Kidney glomerular epithelial cell (primary cell): ENCODE measurements around the gene PPP2R1B.
A peak's percentile ranks its signal among the peaks of the same experiment; 100 is the strongest.
"Not testable (repeated sequence)": the region's sequence is repeated elsewhere in the genome, so short reads cannot be mapped to it uniquely, and the experiment has no call there.

Source experiments
- DNase-seq: peaks from one replicate; lab custom pipeline; 2025; lab: John Stamatoyannopoulos, UW

PPP2R1B gene

GRCh38 chr11:111782109-111782741 lies 16.0 kb upstream of the PPP2R1B start:
- no peak for DNase-seq

GRCh38 chr11:111779118-111779517 lies 12.9 kb upstream of the PPP2R1B start:
- no peak for DNase-seq

DNA sequence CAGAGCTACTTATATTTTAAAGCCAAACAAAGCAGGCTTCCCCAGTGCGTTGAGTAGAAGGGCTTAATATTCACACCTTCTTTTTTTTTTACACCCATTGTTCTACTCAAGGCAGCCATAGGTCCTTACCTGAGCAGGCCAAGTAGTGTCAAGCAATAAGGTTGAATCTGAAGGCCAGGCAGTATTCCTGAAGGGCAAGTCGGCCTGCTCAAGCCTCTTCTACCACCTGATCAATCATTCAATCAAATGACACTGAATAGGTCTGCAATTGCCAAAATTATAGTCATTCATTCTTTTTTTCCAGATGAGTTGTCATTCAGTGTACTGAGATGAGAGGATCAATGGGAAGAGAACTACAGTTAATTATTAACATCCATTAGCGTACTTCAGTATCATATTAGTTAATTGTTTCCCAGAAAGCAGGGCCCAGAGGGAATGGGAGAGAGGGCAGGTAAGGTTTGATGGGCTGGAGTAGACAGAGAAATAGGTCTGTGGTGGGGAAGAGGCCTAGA lies 11.9 kb upstream of the PPP2R1B start:
- no peak for DNase-seq

DNA sequence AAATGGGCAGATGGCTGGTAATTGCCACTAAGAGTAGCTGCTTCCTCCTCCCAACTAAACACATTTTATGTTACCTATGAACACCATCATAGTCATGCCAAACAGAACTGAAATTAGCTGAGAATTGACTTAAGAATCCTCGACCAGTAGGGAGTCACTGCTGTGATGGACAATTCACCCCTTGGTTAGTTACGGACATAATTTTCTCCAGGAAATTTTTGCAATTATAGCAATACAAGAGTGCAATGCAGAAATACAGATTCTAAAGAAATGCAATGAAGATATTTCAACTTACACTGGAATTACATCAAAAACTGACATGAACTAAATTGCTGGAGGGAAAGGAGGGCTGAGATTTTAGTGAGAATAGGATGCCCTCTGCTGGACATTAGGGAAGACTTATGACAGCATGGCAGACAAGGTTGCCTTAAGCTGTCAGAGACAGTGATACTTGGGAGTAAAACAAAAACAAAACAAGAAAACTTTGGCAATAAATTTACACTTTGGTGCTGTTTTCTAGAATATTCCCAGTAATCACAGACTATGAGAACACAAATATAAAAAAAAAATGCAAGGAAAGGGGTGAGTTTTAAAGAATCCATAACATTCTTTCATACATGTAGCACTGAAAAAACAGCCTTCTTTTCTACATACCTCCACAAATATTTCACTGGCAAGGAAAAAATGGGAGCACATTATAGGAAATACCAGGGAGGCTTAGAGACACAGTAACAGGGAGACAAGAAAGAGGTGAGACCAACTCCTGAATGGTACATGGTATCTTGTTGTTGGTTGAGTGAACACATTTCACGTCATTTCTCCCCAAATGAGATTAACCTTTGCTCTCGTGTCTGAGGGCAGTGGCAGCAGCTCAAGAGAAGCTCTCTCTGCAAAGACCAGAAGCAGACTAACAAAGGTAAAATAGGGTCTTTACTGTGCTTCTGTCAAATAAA lies 11.2 kb upstream of the PPP2R1B start:
- peak; percentile 64 for DNase-seq

DNA sequence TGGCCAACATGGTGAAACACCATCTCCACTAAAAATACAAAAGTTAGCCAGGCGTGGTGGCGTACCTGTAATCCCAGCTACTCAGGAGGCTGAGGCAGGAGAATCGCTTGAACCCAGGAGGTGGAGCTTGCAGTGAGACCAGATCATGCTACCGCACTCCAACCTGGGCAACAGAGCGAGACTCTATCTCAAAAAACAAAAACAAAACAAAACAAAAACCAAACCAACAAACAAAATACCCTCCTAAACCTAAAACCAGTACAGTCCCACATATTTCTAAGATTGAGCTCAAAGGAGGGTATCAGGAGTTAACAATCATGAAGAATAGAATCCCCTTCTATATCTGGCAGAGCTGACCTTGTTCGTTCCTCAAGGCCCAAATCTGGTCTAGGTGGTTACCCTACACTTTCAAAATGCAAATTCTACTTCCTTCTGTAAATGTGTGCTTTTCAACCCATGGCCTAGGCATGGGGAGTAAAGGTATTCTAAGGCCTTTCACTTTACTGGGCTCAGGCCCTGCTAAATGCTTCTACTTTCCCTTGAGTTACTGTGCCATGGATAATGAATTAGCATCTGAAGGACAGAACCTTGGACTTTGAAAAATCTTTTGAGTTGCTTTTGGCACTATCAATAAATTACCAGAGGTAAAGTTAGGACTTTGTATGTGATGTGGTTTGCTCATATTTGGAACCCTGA lies 10.4 kb upstream of the PPP2R1B start:
- DNase-seq = no peak

DNA sequence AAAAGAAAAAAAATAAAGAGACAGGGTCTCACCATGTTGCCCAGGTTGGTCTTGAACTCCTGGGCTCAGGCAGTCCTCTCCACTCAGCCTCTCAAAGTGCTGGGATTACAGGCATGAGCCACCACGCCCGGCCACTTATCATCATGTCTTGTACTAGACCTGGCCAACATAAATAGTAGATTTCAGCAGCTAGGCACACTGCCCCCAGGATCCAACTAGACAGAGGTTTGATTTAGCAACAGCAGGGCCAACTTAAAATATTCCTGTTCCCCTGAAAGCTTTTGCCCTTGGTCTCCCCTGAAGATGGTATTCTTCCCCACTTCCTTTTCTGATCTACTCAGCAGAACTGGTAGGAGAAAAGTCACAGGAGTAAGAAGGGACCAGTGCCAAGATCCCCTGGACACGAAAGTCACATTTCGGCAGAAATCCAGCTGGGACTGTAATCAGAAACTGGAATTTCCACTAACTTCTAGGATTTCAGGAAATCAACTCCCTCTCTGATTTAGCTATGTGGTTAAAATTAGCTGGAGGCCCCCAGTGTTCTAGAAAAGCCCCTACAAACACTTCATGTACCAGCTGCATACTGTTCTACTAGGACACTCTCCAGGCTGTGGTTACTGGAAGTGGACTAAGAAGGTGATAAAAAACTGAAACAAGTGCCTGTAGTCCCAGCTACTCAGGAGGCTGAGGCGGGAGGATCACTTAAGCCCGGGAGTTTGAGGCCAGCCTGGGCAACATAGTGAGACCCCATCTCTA lies 8.9 kb upstream of the PPP2R1B start:
- no peak for DNase-seq

GRCh38 chr11:111772535-111772934 lies 6.3 kb upstream of the PPP2R1B start:
- no peak for DNase-seq

DNA sequence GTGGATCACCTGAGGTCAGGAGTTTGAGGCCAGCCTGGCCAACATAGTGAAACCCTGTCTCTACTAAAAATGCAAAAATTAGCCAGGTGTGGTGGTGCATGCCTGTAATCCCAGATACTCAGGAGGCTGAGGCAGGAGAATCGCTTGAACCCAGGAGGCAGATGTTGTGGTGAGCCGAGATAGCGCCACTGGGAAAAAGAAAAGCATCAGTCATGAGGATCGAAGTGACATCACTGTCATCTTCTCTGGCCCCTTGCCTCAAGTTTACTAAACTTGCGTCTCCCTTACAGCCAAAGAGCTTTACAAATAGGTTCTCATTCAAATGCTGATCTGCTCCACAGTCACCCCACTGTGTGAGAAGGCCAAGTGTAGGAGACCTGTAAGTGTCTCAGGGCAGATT lies 5.0 kb upstream of the PPP2R1B start:
- DNase-seq = not testable (repeated sequence)

DNA sequence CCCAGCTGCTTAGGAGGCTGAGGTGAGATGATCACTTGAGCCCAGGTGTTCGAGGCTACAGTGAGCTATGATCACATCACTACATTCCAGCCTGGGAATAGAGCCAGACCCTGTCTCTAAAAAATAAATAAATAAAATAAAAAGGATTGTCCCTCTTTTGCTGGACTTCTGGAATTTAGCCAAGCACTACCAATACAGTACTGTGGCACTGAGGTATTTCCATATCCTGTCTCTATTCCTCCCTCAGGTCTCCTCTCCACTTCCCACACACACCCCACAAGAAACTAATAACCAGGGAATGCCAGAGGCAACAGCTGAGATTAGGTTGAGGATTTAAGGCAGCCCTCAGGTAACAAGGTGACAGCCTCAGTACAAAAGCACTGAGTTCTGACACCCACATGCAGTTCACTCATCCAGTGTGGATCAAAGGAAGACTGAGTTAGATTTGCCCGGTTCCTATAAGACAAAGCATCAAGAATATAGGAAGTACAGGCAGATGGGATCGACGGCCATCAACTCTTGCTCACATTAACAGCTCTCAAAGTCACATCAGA lies 4.5 kb upstream of the PPP2R1B start:
- no peak for DNase-seq

DNA sequence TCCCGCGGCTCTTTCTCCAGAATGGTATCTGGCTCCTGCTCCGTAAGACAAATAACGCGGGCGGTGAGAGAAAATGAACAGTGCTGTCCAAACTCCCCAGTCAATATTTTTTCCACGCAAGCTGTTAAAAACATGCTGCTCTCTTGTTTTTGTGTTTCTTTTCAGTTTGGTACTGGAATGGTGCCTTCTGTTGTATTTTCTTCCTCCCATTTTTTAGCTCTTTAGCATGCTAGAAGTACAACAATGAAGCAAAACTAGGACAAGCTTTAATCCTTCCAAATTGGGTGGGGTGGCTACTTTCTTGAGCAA lies 599 bp upstream of the PPP2R1B start:
- DNase-seq = no peak

DNA sequence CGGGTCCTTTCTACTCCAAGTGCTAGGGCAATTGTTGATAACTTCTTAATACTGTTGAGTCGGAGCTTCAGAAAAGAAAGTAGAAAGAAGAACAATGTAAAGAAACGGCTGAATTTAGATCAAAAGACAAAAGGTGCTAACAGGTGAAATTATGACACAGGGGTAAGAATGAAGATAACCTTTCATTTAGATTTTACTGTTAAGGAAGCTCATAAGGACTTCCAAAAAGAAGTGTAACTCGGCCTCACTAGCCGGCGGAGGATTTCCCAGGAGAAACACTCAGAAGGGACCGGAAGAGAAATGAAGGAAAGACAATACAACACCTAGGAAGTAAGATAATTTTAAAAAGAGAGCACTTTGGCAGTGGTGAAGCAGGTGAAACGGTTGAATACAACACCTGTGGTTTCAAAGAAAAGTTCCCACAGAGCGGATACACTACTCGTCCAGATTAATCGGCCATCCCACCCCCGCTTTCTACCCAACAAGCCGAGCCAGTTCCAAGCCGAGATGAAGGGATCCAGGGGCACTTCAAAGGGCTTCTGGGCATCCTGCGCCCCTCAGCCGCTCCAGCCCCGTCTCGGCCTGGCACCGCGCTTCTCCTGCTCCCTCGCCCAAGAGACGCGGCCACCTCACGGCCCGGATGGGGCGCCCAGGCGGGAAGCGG lies 737 bp downstream of the PPP2R1B start:
- peak; percentile 32 for DNase-seq

GRCh38 chr11:111764621-111765020 lies 1.6 kb downstream of the PPP2R1B start:
- no peak for DNase-seq

GRCh38 chr11:111762981-111763643 lies 3.1 kb downstream of the PPP2R1B start:
- no peak for DNase-seq

DNA sequence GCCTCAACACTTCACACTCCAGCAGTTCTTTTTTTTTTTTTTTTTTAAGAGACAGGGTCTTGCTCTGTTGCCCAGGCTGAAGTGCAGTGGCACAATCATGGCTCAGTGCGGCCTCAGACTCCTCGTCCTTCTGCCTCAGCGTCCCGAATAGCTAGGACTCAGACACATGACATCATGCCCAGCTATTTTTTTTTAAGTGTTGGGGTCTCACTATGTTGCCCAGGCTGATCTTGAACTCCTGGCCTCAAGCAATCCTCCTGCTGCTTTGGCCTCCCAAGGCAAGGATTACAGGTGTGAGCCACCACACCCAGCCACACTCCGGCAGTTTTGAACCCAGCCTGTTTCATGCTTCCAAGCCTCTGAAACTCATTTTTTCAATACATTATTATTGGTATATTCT lies 3.7 kb downstream of the PPP2R1B start:
- DNase-seq = no peak

DNA sequence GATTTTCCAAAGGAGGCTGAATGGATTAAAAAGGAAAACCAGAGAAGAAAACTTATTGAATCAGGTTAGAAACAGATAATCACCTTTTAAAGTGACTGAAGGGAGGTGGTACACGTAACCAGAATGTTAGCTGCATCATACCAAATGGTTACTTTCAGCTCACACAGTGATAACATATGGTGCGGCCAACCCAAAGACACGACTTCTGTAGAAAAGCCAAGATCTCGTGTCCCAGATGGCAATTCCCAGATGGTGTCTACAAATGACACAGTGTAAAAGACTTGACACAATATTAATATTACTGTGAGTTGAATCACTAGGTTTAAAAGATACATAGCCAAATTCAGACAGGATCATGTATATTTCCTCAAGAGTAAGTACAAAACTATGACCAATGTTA lies 5.2 kb downstream of the PPP2R1B start:
- DNase-seq = no peak

GRCh38 chr11:111759778-111760407 lies 6.3 kb downstream of the PPP2R1B start:
- DNase-seq = no peak

DNA sequence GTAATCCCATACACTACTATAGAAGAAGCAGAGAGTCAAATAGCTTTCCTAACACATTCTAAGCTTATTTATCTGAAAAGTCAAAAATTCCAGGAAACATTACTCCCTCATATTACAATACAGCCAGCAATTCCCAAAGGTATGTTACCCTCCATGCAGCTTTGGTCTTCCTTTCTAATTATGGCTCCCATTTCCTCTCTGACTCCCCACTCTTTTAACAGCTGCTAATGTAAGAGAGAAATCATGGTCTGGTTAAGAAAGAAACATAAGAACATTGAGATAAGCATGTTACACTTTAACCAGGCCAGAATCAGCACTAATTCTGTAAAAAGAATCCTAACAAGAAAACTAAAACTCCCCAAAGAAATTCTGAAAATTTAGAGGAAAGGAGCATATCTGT lies 6.8 kb downstream of the PPP2R1B start:
- DNase-seq = no peak

- no peak for DNase-seq
Measured at GRCh38 chr11:111756097-111756496, 10.1 kb downstream of the PPP2R1B start.

GRCh38 chr11:111749646-111750045 lies 16.5 kb downstream of the PPP2R1B start:
- DNase-seq = no peak
